B cell (primary cell): ENCODE measurements around the gene RMND1. TPM values are rescaled to one million over a fixed set of nuclear protein-coding genes. Genes with fewer than 3 reads are reported as not detected.

Experiments used
- ATAC-seq: fragments of 200-7000 bp; cut with Tn5 transposase; one replicate; pipeline ENCODE4 v1.10.0; 2021; ENCODE audit warnings: low read depth, mild to moderate bottlenecking, moderate number of reproducible peaks, moderate library complexity
- CTCF ChIA-PET: fragments of 350-600 bp; sonication (Branson Sonifier 250); formaldehyde crosslinking; loops from one replicate; lab custom pipeline; 2021; ENCODE audit warnings: antibody characterized with exemption, inconsistent platforms; lab: Charles Lee
- POLR2A ChIA-PET: fragments of 350-600 bp; sonication (Branson Sonifier 250); formaldehyde crosslinking; loops from one replicate; lab custom pipeline; 2021; ENCODE audit warnings: antibody characterized with exemption; lab: Charles Lee
- DNase-seq: peaks from one replicate; pipeline ENCODE4 v3.0.0; 2013
- H2AFZ ChIP-seq: 2 replicates; pipeline ENCODE4 v1.6.1; 2012; ENCODE audit warnings: mild to moderate bottlenecking, low read depth, low read length; ENCODE audit not compliant: insufficient read depth, poor library complexity, severe bottlenecking
- H3K27ac ChIP-seq, 2 donors: 1 replicate in 1 of 2; 2 replicates in 1 of 2; pipeline ENCODE4 v1.5.1; 2012 to 2013; ENCODE audit warnings: low read length in 2 of 2, mild to moderate bottlenecking in 2 of 2, moderate library complexity in 1 of 2
- H3K27me3 ChIP-seq, 4 experiments: fragments of 200-600 bp in 1 of 4; sonication (generic) in 1 of 4; replicated peaks in 1 of 4; 1 replicate in 2 of 4; 2 replicates in 2 of 4; pipeline versions ENCODE4 v1.6.1 to v1.7.0; 2013 to 2016; ENCODE audit warnings: low read length in 3 of 4, mild to moderate bottlenecking in 2 of 4, mixed read lengths in 1 of 4, moderate library complexity in 1 of 4; ENCODE audit not compliant: insufficient read depth in 4 of 4, control insufficient read depth in 3 of 4; ENCODE audit errors: control extremely low read depth in 1 of 4
- H3K36me3 ChIP-seq, 2 experiments: replicated peaks in 1 of 2; 1 replicate in 1 of 2; 2 replicates in 1 of 2; pipeline versions ENCODE4 v1.6.1 to v1.7.1; 2013; ENCODE audit warnings: low read length in 1 of 2; ENCODE audit not compliant: insufficient read depth in 2 of 2, control insufficient read depth in 1 of 2; ENCODE audit errors: control extremely low read depth in 1 of 2, extremely low read depth in 1 of 2
- H3K4me1 ChIP-seq, 2 donors: fragments of 200-600 bp in 1 of 2; sonication (generic) in 1 of 2; 1 replicate in 1 of 2; 2 replicates in 1 of 2; pipeline versions ENCODE4 v1.5.1 to v1.6.1; 2013 to 2017; ENCODE audit warnings: low read length in 2 of 2; ENCODE audit not compliant: control insufficient read depth in 2 of 2, insufficient read depth in 2 of 2
- H3K4me2 ChIP-seq: replicated peaks from 2 replicates; pipeline ENCODE3; 2012; ENCODE audit warnings: mild to moderate bottlenecking, low read depth, low read length; ENCODE audit not compliant: poor library complexity, severe bottlenecking
- H3K4me3 ChIP-seq, 5 experiments: fragments of 200-600 bp in 1 of 5; sonication (generic) in 1 of 5; 1 replicate in 3 of 5; 2 replicates in 2 of 5; pipeline versions ENCODE4 v1.5.1 to v1.7.0; 2011 to 2016; ENCODE audit warnings: low read length in 4 of 5, mild to moderate bottlenecking in 4 of 5, low read depth in 2 of 5, control low read depth in 1 of 5, moderate library complexity in 1 of 5; ENCODE audit not compliant: insufficient read depth in 1 of 5; ENCODE audit errors: control extremely low read depth in 1 of 5, extremely low read depth in 1 of 5
- H3K79me2 ChIP-seq: fragments of 200-600 bp; sonication (generic); one replicate; pipeline ENCODE4 v1.6.0; 2016; ENCODE audit warnings: low read length; ENCODE audit not compliant: control insufficient read depth, insufficient read depth
- H3K9ac ChIP-seq: fragments of 200-600 bp; sonication (generic); 2 replicates; pipeline ENCODE4 v1.6.1; 2017; ENCODE audit warnings: mild to moderate bottlenecking, low read length, moderate library complexity
- H3K9me3 ChIP-seq, 3 donors: one replicate each; pipeline versions ENCODE4 v1.6.1 to v1.7.1; 2013; ENCODE audit warnings: low read length in 2 of 3; ENCODE audit not compliant: control insufficient read depth in 2 of 3, insufficient read depth in 1 of 3; ENCODE audit errors: control extremely low read depth in 1 of 3
- H4K20me1 ChIP-seq: 2 replicates; pipeline ENCODE4 v1.6.0; 2012; ENCODE audit warnings: mild to moderate bottlenecking, low read length; ENCODE audit not compliant: insufficient read depth, control insufficient read depth, poor library complexity, severe bottlenecking
- H3K27ac Mint-ChIP-seq: one replicate; pipeline ENCODE4 v1.8.0; 2021; ENCODE audit warnings: mixed read lengths
- H3K27me3 Mint-ChIP-seq: one replicate; pipeline ENCODE4 v1.8.0; 2021; ENCODE audit warnings: mixed read lengths
- H3K4me1 Mint-ChIP-seq: one replicate; pipeline ENCODE4 v1.8.0; 2021; ENCODE audit warnings: mixed read lengths
- H3K4me3 Mint-ChIP-seq: one replicate; pipeline ENCODE4 v1.8.0; 2021; ENCODE audit warnings: mixed read lengths
- H3K9me3 Mint-ChIP-seq: one replicate; pipeline ENCODE4 v1.8.0; 2022; ENCODE audit warnings: mixed read lengths; ENCODE audit not compliant: insufficient read depth
- EZH2 ChIP-seq: IDR thresholded peaks from 2 replicates; pipeline ENCODE4 v1.6.1; 2012; ENCODE audit warnings: borderline replicate concordance, low read depth, mild to moderate bottlenecking, moderate library complexity, low read length; ENCODE audit not compliant: insufficient read depth, poor library complexity, severe bottlenecking
- WGBS: methylation state at CpG from one replicate; pipeline ENCODE4 v1.1.5; 2013; ENCODE audit warnings: missing lambda C conversion rate; ENCODE audit not compliant: insufficient coverage; 5-methylcytosine and 5-hydroxymethylcytosine counted together
- intact Hi-C: fragments of 100-400 bp; cut with micrococcal nuclease; formaldehyde crosslinking; loops from one replicate; pipeline ENCODE4 v1.10.0; 2022
- polyA plus RNA-seq: library from polyadenylated mRNA; depleted of rRNA; stranded (reverse); fragments of >200 nt; gene quantifications from 2 replicates; pipeline ENCODE4 v1.2.3, GENCODE V29; 2012
- total RNA-seq, 2 donors: library from RNA; stranded (reverse); fragments of 120-200 nt in 1 of 2; gene quantifications; 1 replicate in 1 of 2; 2 replicates in 1 of 2; pipeline versions ENCODE4 v1.2.3 to v1.2.4, GENCODE V29; 2013 to 2022
- TF ChIP-seq, protein P1 (sequence below): fragments of 200-600 bp; IDR thresholded peaks from one replicate; pipeline ENCODE4 v1.8.0; 2022; ENCODE audit warnings: antibody characterized with exemption, mild to moderate bottlenecking

Gene RMND1
- total and polyA plus RNA-seq, 2 donors (not counting 1 experiment from before 2014, with no cell fraction given): 4.3 to 15.7 TPM

DNA sequence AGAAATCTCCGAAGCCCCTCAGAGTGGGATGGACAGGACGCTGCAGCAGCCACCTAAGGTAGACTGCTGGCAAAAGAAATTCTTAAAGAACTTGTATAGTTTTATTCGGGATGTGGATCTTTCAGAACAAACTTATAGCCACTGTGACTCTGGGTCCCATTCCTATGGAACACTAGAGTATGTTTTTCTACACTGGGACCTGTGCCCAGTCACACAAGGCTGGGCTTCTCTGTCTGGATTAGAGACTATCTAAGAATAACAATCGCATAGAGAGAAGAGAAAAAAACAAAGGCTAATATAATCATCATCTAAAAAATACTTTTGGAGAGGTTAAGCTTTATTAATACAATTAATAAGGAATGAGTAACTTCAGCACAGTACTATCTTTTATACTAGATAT lies 28.9 kb downstream of the RMND1 start:
- Histone ChIP-seq H3K27ac (no peak overlapping the region), H3K36me3 (peaks cover 14 to 41% of the 10 kb centered on the region in 2 experiments), H3K27me3 (no peaks in the 10 kb centered on the region), H4K20me1 (no peaks in the 10 kb centered on the region), H3K79me2 (no peaks in the 10 kb centered on the region), H3K9me3 (no peaks in the 10 kb centered on the region), H3K4me1 (no peaks in the 10 kb centered on the region), H3K4me2 (no peak overlapping the region), H3K4me3 (no peak overlapping the region), H2AFZ (no peak overlapping the region), H3K9ac (no peak overlapping the region)
- Mint-ChIP-seq H3K4me1 (no peaks in the 10 kb centered on the region), H3K27ac (no peak overlapping the region), H3K4me3 (no peak overlapping the region), H3K27me3 (no peaks in the 10 kb centered on the region), H3K9me3 (no peaks in the 10 kb centered on the region)
- CTCF ChIA-PET: no interaction called here
- POLR2A ChIA-PET: no interaction called here
- intact Hi-C loops: no loop called here
- DNase-seq (no peak), ATAC-seq (no peak)
- no CpG with 5 or more reads among the region's 4 CpGs for WGBS
- TF ChIP-seq, protein P1, sequence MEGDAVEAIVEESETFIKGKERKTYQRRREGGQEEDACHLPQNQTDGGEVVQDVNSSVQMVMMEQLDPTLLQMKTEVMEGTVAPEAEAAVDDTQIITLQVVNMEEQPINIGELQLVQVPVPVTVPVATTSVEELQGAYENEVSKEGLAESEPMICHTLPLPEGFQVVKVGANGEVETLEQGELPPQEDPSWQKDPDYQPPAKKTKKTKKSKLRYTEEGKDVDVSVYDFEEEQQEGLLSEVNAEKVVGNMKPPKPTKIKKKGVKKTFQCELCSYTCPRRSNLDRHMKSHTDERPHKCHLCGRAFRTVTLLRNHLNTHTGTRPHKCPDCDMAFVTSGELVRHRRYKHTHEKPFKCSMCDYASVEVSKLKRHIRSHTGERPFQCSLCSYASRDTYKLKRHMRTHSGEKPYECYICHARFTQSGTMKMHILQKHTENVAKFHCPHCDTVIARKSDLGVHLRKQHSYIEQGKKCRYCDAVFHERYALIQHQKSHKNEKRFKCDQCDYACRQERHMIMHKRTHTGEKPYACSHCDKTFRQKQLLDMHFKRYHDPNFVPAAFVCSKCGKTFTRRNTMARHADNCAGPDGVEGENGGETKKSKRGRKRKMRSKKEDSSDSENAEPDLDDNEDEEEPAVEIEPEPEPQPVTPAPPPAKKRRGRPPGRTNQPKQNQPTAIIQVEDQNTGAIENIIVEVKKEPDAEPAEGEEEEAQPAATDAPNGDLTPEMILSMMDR: no peak
- no peak for TF ChIP-seq EZH2

GRCh38 chr6:151417477-151417876 lies 34.4 kb downstream of the RMND1 start:
- Histone ChIP-seq H3K4me3 (no peak overlapping the region), H3K79me2 (peaks cover 4% of the 10 kb centered on the region), H2AFZ (no peak overlapping the region), H3K9me3 (no peaks in the 10 kb centered on the region), H3K4me1 (peaks cover 0 to 7% of the 10 kb centered on the region in 2 donors), H3K9ac (no peak overlapping the region), H3K27me3 (no peaks in the 10 kb centered on the region), H4K20me1 (no peaks in the 10 kb centered on the region), H3K36me3 (peaks cover 9 to 37% of the 10 kb centered on the region in 2 experiments), H3K4me2 (no peak overlapping the region), H3K27ac (no peak overlapping the region)
- ChIA-PET POLR2A (no interaction called here), CTCF (interaction anchor here (0.7 kb wide), 1 partner anchor 16 kb away, joined by 3 read pairs; no protein-coding TSS in a partner anchor)
- peaks cover 6% of the 10 kb centered on the region for H3K9me3 Mint-ChIP-seq
- TF ChIP-seq EZH2: no peak
- TF ChIP-seq, protein P1: no peak
- H3K4me1 Mint-ChIP-seq: peaks cover 3% of the 10 kb centered on the region
- no peak for ATAC-seq
- no peak overlapping the region for H3K4me3 Mint-ChIP-seq
- WGBS: 100% methylated on average over 1 of the region's 1 CpG
- no peaks in the 10 kb centered on the region for H3K27me3 Mint-ChIP-seq
- intact Hi-C loops: no loop called here
- no peak for DNase-seq
- H3K27ac Mint-ChIP-seq: no peak overlapping the region
